GM23338 (cell line): ENCODE results near the gene C1orf174. TPM values are rescaled to one million over a fixed set of nuclear protein-coding genes. Genes with fewer than 3 reads are reported as not detected.

ENCODE experiments used
- ATAC-seq: fragments of 200-7000 bp; cut with Tn5 transposase; 3 replicates; pipeline ENCODE4 v1.9.1; 2020
- DNase-seq: peaks from one replicate; pipeline ENCODE4 v3.0.0-alpha.2; 2015; ENCODE audit warnings: low spot score
- H2AFZ ChIP-seq: fragments of 200-600 bp; sonication (generic); 2 replicates; pipeline ENCODE4 v1.8.0; 2016; ENCODE audit warnings: antibody characterized with exemption, mild to moderate bottlenecking, moderate library complexity
- H3F3A ChIP-seq: fragments of 200-600 bp; sonication (generic); replicated peaks from 2 replicates; pipeline ENCODE4 v1.8.0; 2017; ENCODE audit warnings: antibody characterized with exemption, mixed run types, low read depth
- H3K27ac ChIP-seq: fragments of 200-600 bp; sonication (generic); 2 replicates; pipeline ENCODE4 v1.6.1; 2016; ENCODE audit warnings: low read depth
- H3K27me3 ChIP-seq: fragments of 200-600 bp; sonication (generic); 2 replicates; pipeline ENCODE4 v1.8.0; 2016; ENCODE audit warnings: mild to moderate bottlenecking, mixed run types, moderate library complexity; ENCODE audit not compliant: insufficient read depth
- H3K36me3 ChIP-seq: fragments of 200-600 bp; sonication (generic); 2 replicates; pipeline ENCODE4 v1.8.0; 2016; ENCODE audit warnings: mild to moderate bottlenecking; ENCODE audit not compliant: insufficient read depth
- H3K4me1 ChIP-seq: fragments of 200-600 bp; sonication (generic); 2 replicates; pipeline ENCODE4 v1.8.0; 2016; ENCODE audit warnings: mild to moderate bottlenecking, moderate library complexity; ENCODE audit not compliant: insufficient read depth
- H3K4me2 ChIP-seq: fragments of 200-600 bp; sonication (generic); 2 replicates; pipeline ENCODE4 v1.7.1; 2017; ENCODE audit warnings: mixed run types
- H3K4me3 ChIP-seq: fragments of 200-600 bp; sonication (generic); 2 replicates; pipeline ENCODE4 v1.6.1; 2016; ENCODE audit warnings: mixed run types
- H3K79me2 ChIP-seq: fragments of 200-600 bp; sonication (generic); replicated peaks from 2 replicates; pipeline ENCODE4 v1.8.0; 2017; ENCODE audit warnings: mild to moderate bottlenecking; ENCODE audit not compliant: insufficient read depth
- H3K9me2 ChIP-seq: fragments of 200-600 bp; sonication (generic); 2 replicates; pipeline ENCODE4 v1.8.0; 2017; ENCODE audit not compliant: insufficient read depth
- H4K20me1 ChIP-seq: fragments of 200-600 bp; sonication (generic); replicated peaks from 2 replicates; pipeline ENCODE4 v1.8.0; 2017; ENCODE audit warnings: mild to moderate bottlenecking; ENCODE audit not compliant: insufficient read depth
- H3K27ac Mint-ChIP-seq: 2 replicates; pipeline ENCODE4 v1.8.0; 2020; ENCODE audit warnings: inconsistent platforms, mild to moderate bottlenecking, moderate library complexity, mixed read lengths
- H3K27me3 Mint-ChIP-seq: 3 replicates; pipeline ENCODE4 v1.8.0; 2022; ENCODE audit warnings: low read depth, mild to moderate bottlenecking, moderate library complexity, mixed read lengths, inconsistent platforms; ENCODE audit not compliant: insufficient read depth, poor library complexity
- H3K36me3 Mint-ChIP-seq: 3 replicates; pipeline ENCODE4 v1.8.0; 2021; ENCODE audit warnings: low read depth, mild to moderate bottlenecking, inconsistent platforms, moderate library complexity, mixed read lengths
- H3K4me1 Mint-ChIP-seq: 3 replicates; pipeline ENCODE4 v1.8.0; 2020; ENCODE audit warnings: mild to moderate bottlenecking, inconsistent platforms, mixed read lengths
- H3K4me3 Mint-ChIP-seq: 3 replicates; pipeline ENCODE4 v1.8.0; 2021; ENCODE audit warnings: moderate library complexity, mild to moderate bottlenecking, inconsistent platforms, mixed read lengths
- H3K9me3 Mint-ChIP-seq: 3 replicates; pipeline ENCODE4 v1.8.0; 2020; ENCODE audit warnings: moderate library complexity, mild to moderate bottlenecking, inconsistent platforms, mixed read lengths
- EZH2phosphoT487 ChIP-seq: fragments of 200-600 bp; sonication (generic); IDR thresholded peaks from one replicate; pipeline ENCODE4 v1.8.1; 2018; ENCODE audit warnings: antibody characterized with exemption; ENCODE audit not compliant: unreplicated experiment
- JUNB ChIP-seq: IDR thresholded peaks from one replicate; pipeline ENCODE4 v1.6.1; 2016; ENCODE audit warnings: antibody characterized with exemption; ENCODE audit not compliant: unreplicated experiment
- NANOG ChIP-seq: IDR thresholded peaks from 2 replicates; pipeline ENCODE4 v1.6.1; 2016; ENCODE audit warnings: antibody characterized with exemption, borderline replicate concordance
- STAT1 ChIP-seq: IDR thresholded peaks from one replicate; pipeline ENCODE4 v1.6.1; 2016; ENCODE audit warnings: antibody characterized with exemption; ENCODE audit not compliant: unreplicated experiment
- ZNF331 ChIP-seq: fragments of 250-450 bp; sonication (Bioruptor Pico); IDR thresholded peaks from 2 replicates; pipeline ENCODE4 v1.5.0; 2020; ENCODE audit warnings: low read depth, mild to moderate bottlenecking, moderate library complexity
- polyA plus RNA-seq: library from polyadenylated mRNA; unstranded; fragments of >200 nt; fragmentation: Nextera tagmentation; extraction: Ambion mirVana; gene quantifications from 2 replicates; pipeline ENCODE4 v1.2.1, GENCODE V29; 2016
- total RNA-seq: library from RNA; depleted of rRNA; stranded (reverse); fragments of >200 nt; shearing (Covaris generic); gene quantifications from 2 replicates; pipeline ENCODE4 v1.2.3, GENCODE V29; 2014
- TF ChIP-seq, protein P1 (sequence below), 2 experiments: fragments of 200-600 bp in 1 of 2; sonication (generic) in 1 of 2; conservative IDR thresholded peaks; 2 replicates each; pipeline versions ENCODE4 v1.5.1 to v1.6.1; 2016 to 2017; ENCODE audit warnings: antibody characterized with exemption in 2 of 2, low read depth in 2 of 2, mild to moderate bottlenecking in 2 of 2, moderate library complexity in 1 of 2
- TF ChIP-seq, protein P2 (sequence below): IDR thresholded peaks from 2 replicates; pipeline ENCODE4 v1.6.1; 2016; ENCODE audit warnings: antibody characterized with exemption

The C1orf174 gene
- total and polyA plus RNA-seq, 2 experiments from 2014 or later: 28.5 to 28.7 TPM

DNA sequence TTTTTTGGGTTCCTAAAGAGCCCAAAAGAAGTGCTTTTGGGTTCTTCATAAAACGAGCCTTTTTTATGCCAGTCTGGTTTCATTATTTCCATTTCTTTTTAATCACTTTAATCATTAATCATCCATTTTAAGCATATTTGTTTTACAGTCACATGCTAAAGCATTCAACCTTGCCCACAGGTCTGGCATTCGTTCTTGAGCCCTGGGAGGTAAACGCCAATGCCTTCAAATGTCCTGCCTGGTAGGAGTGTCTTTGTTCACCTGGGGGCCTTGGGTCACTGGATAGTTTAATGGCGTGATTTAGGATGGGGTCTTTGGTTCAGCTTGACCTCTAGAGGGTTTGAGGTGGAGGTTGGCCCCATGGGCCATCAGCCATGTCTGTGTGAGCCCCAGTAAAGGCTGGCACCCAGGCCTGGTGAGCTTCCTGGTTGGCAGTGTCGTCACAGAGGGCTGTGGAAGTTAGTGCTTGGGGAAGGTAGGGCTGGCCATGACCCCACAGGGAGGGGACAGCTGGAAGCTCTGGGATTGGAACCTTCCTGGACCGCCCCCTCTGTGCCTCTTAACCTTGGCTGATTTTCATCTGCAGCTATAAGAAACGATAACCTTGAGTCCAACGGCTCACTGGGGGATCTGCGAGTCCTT is 20.2 kb downstream of the C1orf174 start (continued):
- TF ChIP-seq, protein P1, sequence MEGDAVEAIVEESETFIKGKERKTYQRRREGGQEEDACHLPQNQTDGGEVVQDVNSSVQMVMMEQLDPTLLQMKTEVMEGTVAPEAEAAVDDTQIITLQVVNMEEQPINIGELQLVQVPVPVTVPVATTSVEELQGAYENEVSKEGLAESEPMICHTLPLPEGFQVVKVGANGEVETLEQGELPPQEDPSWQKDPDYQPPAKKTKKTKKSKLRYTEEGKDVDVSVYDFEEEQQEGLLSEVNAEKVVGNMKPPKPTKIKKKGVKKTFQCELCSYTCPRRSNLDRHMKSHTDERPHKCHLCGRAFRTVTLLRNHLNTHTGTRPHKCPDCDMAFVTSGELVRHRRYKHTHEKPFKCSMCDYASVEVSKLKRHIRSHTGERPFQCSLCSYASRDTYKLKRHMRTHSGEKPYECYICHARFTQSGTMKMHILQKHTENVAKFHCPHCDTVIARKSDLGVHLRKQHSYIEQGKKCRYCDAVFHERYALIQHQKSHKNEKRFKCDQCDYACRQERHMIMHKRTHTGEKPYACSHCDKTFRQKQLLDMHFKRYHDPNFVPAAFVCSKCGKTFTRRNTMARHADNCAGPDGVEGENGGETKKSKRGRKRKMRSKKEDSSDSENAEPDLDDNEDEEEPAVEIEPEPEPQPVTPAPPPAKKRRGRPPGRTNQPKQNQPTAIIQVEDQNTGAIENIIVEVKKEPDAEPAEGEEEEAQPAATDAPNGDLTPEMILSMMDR (conservative IDR thresholded peaks at IDR 0.05; ENCODE audit: low read depth in 2 of 2): no peak
- TF ChIP-seq STAT1: no peak
- TF ChIP-seq, protein P2, sequence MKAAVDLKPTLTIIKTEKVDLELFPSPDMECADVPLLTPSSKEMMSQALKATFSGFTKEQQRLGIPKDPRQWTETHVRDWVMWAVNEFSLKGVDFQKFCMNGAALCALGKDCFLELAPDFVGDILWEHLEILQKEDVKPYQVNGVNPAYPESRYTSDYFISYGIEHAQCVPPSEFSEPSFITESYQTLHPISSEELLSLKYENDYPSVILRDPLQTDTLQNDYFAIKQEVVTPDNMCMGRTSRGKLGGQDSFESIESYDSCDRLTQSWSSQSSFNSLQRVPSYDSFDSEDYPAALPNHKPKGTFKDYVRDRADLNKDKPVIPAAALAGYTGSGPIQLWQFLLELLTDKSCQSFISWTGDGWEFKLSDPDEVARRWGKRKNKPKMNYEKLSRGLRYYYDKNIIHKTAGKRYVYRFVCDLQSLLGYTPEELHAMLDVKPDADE: no peak

DNA sequence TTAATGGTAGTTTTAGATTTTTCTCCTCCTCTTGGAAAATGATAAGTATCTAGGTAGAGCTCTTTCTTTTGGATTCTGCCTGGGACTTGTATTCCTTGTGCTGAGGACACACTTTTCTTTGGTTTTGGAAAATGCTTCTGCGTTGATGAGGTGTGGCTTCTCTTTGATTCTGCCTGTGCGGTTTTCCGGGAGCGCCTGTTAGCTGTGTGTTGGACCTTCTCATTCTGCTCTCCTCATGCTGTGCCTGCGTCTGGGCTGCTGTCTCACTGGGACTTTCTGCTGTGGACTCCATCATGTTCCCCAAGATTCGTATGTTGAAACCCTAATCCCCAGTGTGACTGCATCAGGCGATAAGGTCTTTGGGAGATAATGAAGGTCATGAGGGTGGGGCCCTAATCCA is 21.0 kb downstream of the C1orf174 start:
- Histone ChIP-seq H3K4me1 (no peaks in the 10 kb centered on the region), H4K20me1 (no peaks in the 10 kb centered on the region), H3K27me3 (no peaks in the 10 kb centered on the region), H2AFZ (no peak overlapping the region), H3K79me2 (no peaks in the 10 kb centered on the region), H3K27ac (no peak overlapping the region), H3K9me2 (no peaks in the 10 kb centered on the region; the same call in 1 of the 2 replicates), H3K36me3 (no peaks in the 10 kb centered on the region), H3K4me2 (no peak overlapping the region), H3F3A (no peaks in the 10 kb centered on the region), H3K4me3 (no peak overlapping the region)
- Mint-ChIP-seq H3K27me3 (peaks cover 4% of the 10 kb centered on the region), H3K36me3 (peaks cover 39% of the 10 kb centered on the region), H3K27ac (no peak overlapping the region), H3K9me3 (peaks cover 18% of the 10 kb centered on the region), H3K4me1 (no peaks in the 10 kb centered on the region), H3K4me3 (no peak overlapping the region)
- TF ChIP-seq EZH2phosphoT487 (no peak), ZNF331 (CRISPR knock-in tag) (peak; percentile 42; the same call in 1 of the 2 replicates), NANOG (no peak), JUNB (no peak)
- TF ChIP-seq, protein P1 (conservative IDR thresholded peaks at IDR 0.05; ENCODE audit: low read depth in 2 of 2): no peak
- TF ChIP-seq, protein P2: no peak
- ATAC-seq: no peak
- no peak for DNase-seq
